Breast epithelium (tissue), 4 donors: Measurements from ENCODE around the gene ZFYVE9. TPM values are rescaled to one million over a fixed set of nuclear protein-coding genes. Genes with fewer than 3 reads are reported as not detected.
"Not testable (repeated sequence)": the region's sequence is repeated elsewhere in the genome, so short reads cannot be mapped to it uniquely, and the experiment has no call there.

Experiments used
- DNase-seq, 2 donors: peaks; one replicate each; pipeline ENCODE4 v3.0.0-alpha.2; 2019; ENCODE audit warnings: low spot score in 2 of 2
- H3K27ac ChIP-seq, 2 donors: fragments of 200-600 bp; sonication (generic) in 1 of 2; one replicate each; pipeline ENCODE4 v1.5.1; 2016 to 2019; ENCODE audit warnings: mild to moderate bottlenecking in 1 of 2
- H3K27me3 ChIP-seq, 2 donors: fragments of 200-600 bp; sonication (generic) in 1 of 2; one replicate each; pipeline versions ENCODE4 v1.5.1 to v1.6.0; 2017 to 2019; ENCODE audit warnings: control low read depth in 1 of 2, mild to moderate bottlenecking in 1 of 2
- H3K36me3 ChIP-seq: fragments of 200-600 bp; one replicate; pipeline ENCODE4 v1.5.1; 2019
- H3K4me1 ChIP-seq, 2 donors: fragments of 200-600 bp; sonication (generic); one replicate each; pipeline ENCODE4 v1.5.1; 2016 to 2019; ENCODE audit warnings: control low read depth in 1 of 2
- H3K4me3 ChIP-seq, 3 donors: fragments of 200-600 bp; sonication (generic); 1 replicate in 2 of 3; 2 replicates in 1 of 3; pipeline ENCODE4 v1.5.1; 2016 to 2019; ENCODE audit warnings: mild to moderate bottlenecking in 3 of 3, moderate library complexity in 2 of 3
- H3K9me3 ChIP-seq, 2 donors: fragments of 200-600 bp; sonication (generic) in 1 of 2; one replicate each; pipeline ENCODE4 v1.5.1; 2016 to 2019; ENCODE audit warnings: control low read depth in 1 of 2
- POLR2A ChIP-seq: fragments of 450-650 bp; IDR thresholded peaks from one replicate; pipeline ENCODE4 v1.6.1; 2016; ENCODE audit warnings: antibody characterized with exemption, mild to moderate bottlenecking, moderate library complexity
- POLR2AphosphoS5 ChIP-seq, 3 donors: sonication (generic); formaldehyde crosslinking; IDR thresholded peaks; one replicate each; pipeline ENCODE4 v1.6.1; 2017; ENCODE audit warnings: antibody characterized with exemption in 3 of 3
- intact Hi-C: fragments of 100-400 bp; cut with DNase I; formaldehyde crosslinking; loops from one replicate; pipeline ENCODE4 v1.15.1; 2023; ENCODE audit warnings: low total_unique reads
- total RNA-seq, 3 donors: library from RNA; depleted of rRNA; stranded (reverse); fragments of >200 nt; gene quantifications; one replicate each; pipeline ENCODE4 v1.1.0, GENCODE V29; 2016
- TF ChIP-seq, protein P1 (sequence below), 3 donors: fragments of 450-650 bp; IDR thresholded peaks; one replicate each; pipeline ENCODE4 v1.5.1; 2016 to 2017; ENCODE audit warnings: antibody characterized with exemption in 3 of 3, mild to moderate bottlenecking in 3 of 3, moderate library complexity in 3 of 3

ZFYVE9 gene
- total RNA-seq, 3 donors from 2014 or later = 31.1 to 44.3 (median 32.8) TPM

DNA sequence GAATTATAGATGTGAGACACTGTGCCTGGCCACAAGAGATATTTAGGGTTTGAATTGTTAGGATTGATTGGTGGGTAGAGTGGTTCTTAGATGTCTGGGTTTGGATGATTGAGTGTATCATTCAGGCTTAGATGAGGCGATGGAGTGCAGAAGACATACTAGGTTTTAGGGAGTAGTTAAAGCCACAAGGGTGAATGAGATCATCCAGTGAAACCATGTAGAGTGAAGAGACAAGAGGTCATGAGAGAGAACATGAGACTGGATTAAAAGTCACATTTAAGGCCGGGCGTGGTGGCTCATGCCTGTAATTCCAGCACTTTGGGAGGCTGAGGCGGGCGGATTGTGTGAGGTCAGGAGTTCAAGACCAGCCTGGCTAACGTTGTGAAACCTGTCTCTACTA is 37.2 kb downstream of the ZFYVE9 start:
- intact Hi-C loops = no loop called here
- Histone ChIP-seq H3K27ac (no peak overlapping the region), H3K9me3 (no peaks in the 10 kb centered on the region), H3K4me1 (no peaks in the 10 kb centered on the region), H3K36me3 (no peaks in the 10 kb centered on the region), H3K4me3 (no peak overlapping the region), H3K27me3 (no peaks in the 10 kb centered on the region)
- DNase-seq = no peak
- TF ChIP-seq POLR2A (no peak), POLR2AphosphoS5 (IDR thresholded peaks at IDR 0.05) (no peak)
- TF ChIP-seq, protein P1, sequence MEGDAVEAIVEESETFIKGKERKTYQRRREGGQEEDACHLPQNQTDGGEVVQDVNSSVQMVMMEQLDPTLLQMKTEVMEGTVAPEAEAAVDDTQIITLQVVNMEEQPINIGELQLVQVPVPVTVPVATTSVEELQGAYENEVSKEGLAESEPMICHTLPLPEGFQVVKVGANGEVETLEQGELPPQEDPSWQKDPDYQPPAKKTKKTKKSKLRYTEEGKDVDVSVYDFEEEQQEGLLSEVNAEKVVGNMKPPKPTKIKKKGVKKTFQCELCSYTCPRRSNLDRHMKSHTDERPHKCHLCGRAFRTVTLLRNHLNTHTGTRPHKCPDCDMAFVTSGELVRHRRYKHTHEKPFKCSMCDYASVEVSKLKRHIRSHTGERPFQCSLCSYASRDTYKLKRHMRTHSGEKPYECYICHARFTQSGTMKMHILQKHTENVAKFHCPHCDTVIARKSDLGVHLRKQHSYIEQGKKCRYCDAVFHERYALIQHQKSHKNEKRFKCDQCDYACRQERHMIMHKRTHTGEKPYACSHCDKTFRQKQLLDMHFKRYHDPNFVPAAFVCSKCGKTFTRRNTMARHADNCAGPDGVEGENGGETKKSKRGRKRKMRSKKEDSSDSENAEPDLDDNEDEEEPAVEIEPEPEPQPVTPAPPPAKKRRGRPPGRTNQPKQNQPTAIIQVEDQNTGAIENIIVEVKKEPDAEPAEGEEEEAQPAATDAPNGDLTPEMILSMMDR (IDR thresholded peaks at IDR 0.05) = no peak

- TF ChIP-seq, protein P1 (IDR thresholded peaks at IDR 0.05) = no peak
- TF ChIP-seq POLR2A (no peak), POLR2AphosphoS5 (IDR thresholded peaks at IDR 0.05) (no peak)
These were observed 38.3 kb downstream of the ZFYVE9 start for GRCh38 chr1:52180176-52180575.

GRCh38 chr1:52181759-52182158 is 39.9 kb downstream of the ZFYVE9 start:
- DNase-seq, H3K4me3 ChIP-seq, H3K9me3 ChIP-seq, H3K27ac ChIP-seq, H3K27me3 ChIP-seq, H3K4me1 ChIP-seq, H3K36me3 ChIP-seq, intact Hi-C loops: not testable (repeated sequence)

More at GRCh38 chr1:52180176-52180575, 38.3 kb downstream of the ZFYVE9 start:
- intact Hi-C loops = no loop called here
- H3K9me3 ChIP-seq = no peaks in the 10 kb centered on the region
- H3K4me3 ChIP-seq = no peak overlapping the region
- H3K27ac ChIP-seq = no peak overlapping the region
- no peak for DNase-seq
- no peaks in the 10 kb centered on the region for H3K27me3 ChIP-seq
- H3K4me1 ChIP-seq = no peaks in the 10 kb centered on the region
- H3K36me3 ChIP-seq = no peaks in the 10 kb centered on the region

- intact Hi-C loops, H3K4me3 ChIP-seq, H3K27ac ChIP-seq, H3K36me3 ChIP-seq, DNase-seq, H3K27me3 ChIP-seq, H3K9me3 ChIP-seq, H3K4me1 ChIP-seq: not testable (repeated sequence)
These were observed 40.4 kb downstream of the ZFYVE9 start for GRCh38 chr1:52182328-52182727.

- H3K4me3 ChIP-seq = no peak overlapping the region
- H3K4me1 ChIP-seq = no peaks in the 10 kb centered on the region
- TF ChIP-seq, protein P1 (IDR thresholded peaks at IDR 0.05) = no peak
- TF ChIP-seq POLR2AphosphoS5 (IDR thresholded peaks at IDR 0.05) (no peak), POLR2A (no peak)
- no peaks in the 10 kb centered on the region for H3K9me3 ChIP-seq
- no peak overlapping the region for H3K27ac ChIP-seq
- H3K27me3 ChIP-seq = no peaks in the 10 kb centered on the region
- intact Hi-C loops = no loop called here
- DNase-seq = no peak
- H3K36me3 ChIP-seq = no peaks in the 10 kb centered on the region
These were observed 41.0 kb downstream of the ZFYVE9 start for GRCh38 chr1:52182874-52183400.

DNA sequence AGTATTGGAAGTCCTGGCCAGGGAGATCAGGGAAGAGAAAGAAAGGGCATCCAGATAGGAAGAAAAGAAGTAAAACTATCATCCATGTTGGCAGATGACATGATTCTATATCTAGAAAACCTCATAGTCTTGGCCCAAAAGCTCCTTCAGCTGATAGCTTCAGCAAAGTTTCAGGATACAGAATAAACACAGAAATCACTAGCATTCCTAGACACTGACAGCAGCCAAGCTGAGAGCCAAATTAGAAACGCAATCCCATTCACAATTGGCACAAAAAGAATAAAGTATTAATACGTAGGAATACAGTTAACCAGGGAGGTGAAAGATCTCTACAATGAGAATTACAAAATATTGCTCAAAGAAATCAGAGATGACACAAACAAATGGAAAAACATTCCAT is 44.6 kb downstream of the ZFYVE9 start:
- H3K9me3 ChIP-seq = no peaks in the 10 kb centered on the region
- no peaks in the 10 kb centered on the region for H3K27me3 ChIP-seq
- DNase-seq = no peak
- no peaks in the 10 kb centered on the region for H3K4me1 ChIP-seq
- no peak overlapping the region for H3K27ac ChIP-seq
- intact Hi-C loops = no loop called here
- H3K36me3 ChIP-seq = no peaks in the 10 kb centered on the region
- no peak overlapping the region for H3K4me3 ChIP-seq
- no peak for TF ChIP-seq POLR2A
- TF ChIP-seq, protein P1 (IDR thresholded peaks at IDR 0.05) = no peak
- TF ChIP-seq POLR2AphosphoS5 (IDR thresholded peaks at IDR 0.05) = no peak
